GM12878 (cell line): Measurements from ENCODE around the gene HERPUD2. TPM values are rescaled to one million over a fixed set of nuclear protein-coding genes. Genes with fewer than 3 reads are reported as not detected.

Experiments used
- ATAC-seq: fragments of 200-7000 bp; cut with Tn5 transposase; 3 replicates; pipeline ENCODE4 v1.9.1; 2020; ENCODE audit warnings: mild to moderate bottlenecking, moderate library complexity
- BruUV-seq: library from RNA; stranded (reverse); fragments of 400-500 nt; replicated peaks from 2 replicates; lab custom pipeline; 2021; lab: Mats Ljungman, UMichigan
- CTCF ChIA-PET: fragments of 300-600 bp; sonication (Branson Sonifier 250); formaldehyde crosslinking; extraction: SDS; loops from one replicate; lab custom pipeline; 2021; ENCODE audit warnings: inconsistent platforms; lab: Yijun Ruan, JAX
- POLR2A ChIA-PET: fragments of 350-600 bp; formaldehyde crosslinking; extraction: SDS; loops from one replicate; lab custom pipeline; 2021; ENCODE audit warnings: inconsistent platforms; lab: Charles Lee
- RAD21 ChIA-PET: fragments of 300-600 bp; sonication (Branson Sonifier 250); formaldehyde crosslinking; loops from one replicate; lab custom pipeline; 2023; ENCODE audit warnings: antibody characterized with exemption; ENCODE audit not compliant: unreplicated experiment; lab: Charles Lee
- SMC1A ChIA-PET: fragments of 300-600 bp; sonication (Branson Sonifier 250); formaldehyde crosslinking; loops from one replicate; lab custom pipeline; 2023; ENCODE audit not compliant: unreplicated experiment, uncharacterized antibody; lab: Charles Lee
- DNase-seq: peaks from one replicate; pipeline ENCODE4 v3.0.0-alpha.2; 2011; ENCODE audit warnings: low read depth, low spot score
- FAIRE-seq: peaks from 3 replicates; lab custom pipeline; 2011; peaks lifted over from hg19 to GRCh38; lab: Jason Lieb, UNC
- H2AFZ ChIP-seq: 2 replicates; pipeline ENCODE4 v1.6.0; 2011; ENCODE audit warnings: low read depth, low read length, control low read depth; ENCODE audit not compliant: control insufficient read depth
- H3K27ac ChIP-seq: 2 replicates; pipeline ENCODE4 v1.5.1; 2011; ENCODE audit warnings: control low read depth; ENCODE audit not compliant: control insufficient read depth, insufficient read depth
- H3K27me3 ChIP-seq, 2 experiments: replicated peaks in 1 of 2; 2 replicates each; pipeline versions ENCODE4 v1.6.0 to v1.6.1; 2011; ENCODE audit warnings: low read length in 1 of 2; ENCODE audit not compliant: control insufficient read depth in 2 of 2, insufficient read depth in 2 of 2
- H3K36me3 ChIP-seq, 2 experiments: 2 replicates each; pipeline ENCODE4 v1.5.1; 2011; ENCODE audit warnings: low read length in 1 of 2; ENCODE audit not compliant: control insufficient read depth in 2 of 2, insufficient read depth in 2 of 2
- H3K4me1 ChIP-seq: 2 replicates; pipeline ENCODE4 v1.6.1; 2011; ENCODE audit warnings: mild to moderate bottlenecking, low read length, moderate library complexity, mixed read lengths; ENCODE audit not compliant: control insufficient read depth, insufficient read depth
- H3K4me2 ChIP-seq: 2 replicates; pipeline ENCODE4 v1.6.0; 2011; ENCODE audit warnings: control low read depth; ENCODE audit not compliant: control insufficient read depth, insufficient read depth
- H3K4me3 ChIP-seq: fragments of 200-600 bp; sonication (generic); 2 replicates; pipeline ENCODE4 v1.5.1; 2016
- H3K79me2 ChIP-seq: 2 replicates; pipeline ENCODE4 v1.6.0; 2011; ENCODE audit warnings: low read length; ENCODE audit not compliant: control insufficient read depth, insufficient read depth
- H3K9ac ChIP-seq: 2 replicates; pipeline ENCODE4 v1.8.0; 2011; ENCODE audit warnings: low read length, control low read depth, mixed read lengths; ENCODE audit not compliant: control insufficient read depth, insufficient read depth
- H3K9me3 ChIP-seq: replicated peaks from 3 replicates; pipeline ENCODE4 v1.5.1; 2011; ENCODE audit warnings: mild to moderate bottlenecking, low read length; ENCODE audit not compliant: control insufficient read depth, insufficient read depth
- H4K20me1 ChIP-seq: 2 replicates; pipeline ENCODE4 v1.6.0; 2011; ENCODE audit not compliant: control insufficient read depth, insufficient read depth
- CBX5 ChIP-seq: sonication (generic); IDR thresholded peaks from 2 replicates; pipeline ENCODE4 v1.6.1; 2016; ENCODE audit warnings: low read depth, moderate library complexity, mild to moderate bottlenecking, inconsistent platforms
- FOS ChIP-seq: IDR thresholded peaks from 3 replicates; pipeline ENCODE4 v1.6.1; 2011; ENCODE audit warnings: borderline replicate concordance; ENCODE audit not compliant: insufficient read length; ENCODE audit errors: extremely low read depth
- IKZF2 ChIP-seq, 2 experiments: fragments of 450-650 bp; IDR thresholded peaks; 2 replicates each; pipeline ENCODE4 v1.6.1; 2017; ENCODE audit warnings: mild to moderate bottlenecking in 2 of 2, moderate library complexity in 2 of 2
- KDM1A ChIP-seq: fragments of 200-600 bp; sonication (generic); IDR thresholded peaks from 2 replicates; pipeline ENCODE4 v1.6.1; 2016; ENCODE audit warnings: borderline replicate concordance
- RAD21 ChIP-seq: IDR thresholded peaks from 2 replicates; pipeline ENCODE4 v1.6.1; 2011; ENCODE audit warnings: mild to moderate bottlenecking, low read depth, low read length, moderate library complexity; ENCODE audit not compliant: insufficient read depth
- RELA ChIP-seq: fragments of 450-650 bp; IDR thresholded peaks from 2 replicates; pipeline ENCODE4 v1.8.0; 2014; ENCODE audit warnings: borderline replicate concordance; ENCODE audit not compliant: partially characterized antibody
- WGBS: methylation state at CpG from one replicate; pipeline ENCODE4 v1.1.6; 2016; ENCODE audit warnings: low lambda C conversion rate; ENCODE audit not compliant: insufficient replicate concordance, insufficient coverage; ENCODE audit errors: missing lambda C conversion rate; 5-methylcytosine and 5-hydroxymethylcytosine counted together
- in situ Hi-C: fragments of 300-500 bp; cut with MboI; formaldehyde crosslinking; loops from 9 replicates; pipeline ENCODE4 v1.14.3; 2018; ENCODE audit warnings: mixed read lengths
- intact Hi-C: fragments of 100-400 bp; cut with micrococcal nuclease; formaldehyde crosslinking; loops from one replicate; pipeline ENCODE4 v1.14.2; 2022; ENCODE audit not compliant: unreplicated experiment
- polyA plus RNA-seq, 11 experiments: library from polyadenylated mRNA; depleted of rRNA in 4 of 11; unstranded in 6 of 11; stranded (reverse) in 5 of 11; fragments of >200 nt; fragmentation: Nextera tagmentation in 4 of 11; fragmentation: Illumina TruSeq in 1 of 11; extraction: Ambion mirVana in 4 of 11; extraction: Trizol in 1 of 11; gene quantifications; 1 replicate in 1 of 11; 2 replicates in 10 of 11; pipeline versions ENCODE4 v1.2.1 to v1.2.3, GENCODE V29; 2011 to 2016; ENCODE audit warnings: inconsistent platforms in 2 of 11, missing spikeins in 2 of 11, low read depth in 1 of 11
- total RNA-seq, 4 experiments: library from RNA; depleted of rRNA in 3 of 4; stranded (reverse); fragments of >200 nt in 3 of 4; fragmentation: Illumina TruSeq in 1 of 4; extraction: Trizol in 1 of 4; gene quantifications; 2 replicates each; pipeline versions ENCODE4 v1.2.1 to v1.2.3, GENCODE V29; 2013 to 2021
- TF ChIP-seq, protein P1 (sequence below): IDR thresholded peaks from 2 replicates; pipeline ENCODE4 v1.6.1; 2012; ENCODE audit warnings: mild to moderate bottlenecking, low read depth, low read length

The HERPUD2 gene
- total and polyA plus RNA-seq, 10 of the 15 experiments (the other 5 are each of a cell fraction or from before 2014, with no cell fraction given): 4.7 to 69.6 (median 13.9) TPM

DNA sequence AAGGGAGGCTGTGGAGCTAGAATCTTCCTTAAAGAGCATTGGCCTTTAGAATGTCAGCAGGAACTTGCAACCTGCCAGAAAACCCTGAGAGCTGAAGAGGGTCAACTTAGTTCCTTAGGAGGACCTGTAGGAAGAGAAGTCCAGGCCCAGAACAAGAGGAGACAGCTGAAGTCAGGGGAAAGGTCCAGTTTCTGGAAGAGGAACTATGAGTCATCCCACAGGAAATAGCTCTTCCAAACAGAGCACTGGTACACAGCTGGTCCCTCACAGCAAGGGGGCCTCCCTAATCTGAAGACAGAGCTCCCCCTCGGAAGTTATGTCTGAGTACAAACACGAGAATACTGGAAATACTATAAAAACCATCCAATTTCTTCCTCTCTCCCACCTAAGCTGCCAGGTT, 98.9 kb downstream of the HERPUD2 start:
- Histone ChIP-seq H3K27ac (no peak overlapping the region), H3K4me1 (no peaks in the 10 kb centered on the region), H3K79me2 (no peaks in the 10 kb centered on the region), H3K9me3 (no peaks in the 10 kb centered on the region)
- no peak for FAIRE-seq
- in situ Hi-C loops: no loop called here
- no TSS peak for BruUV-seq
- SMC1A ChIA-PET: interaction anchor here (0.9 to 1.7 kb wide), 2 partner anchors 10 to 12 kb away, joined by 3 to 4 read pairs; no protein-coding TSS in a partner anchor
- TF ChIP-seq FOS (no peak), RELA (no peak), KDM1A (no peak), RAD21 (no peak), CBX5 (no peak), IKZF2 (IDR thresholded peaks at IDR 0.05) (no peak)
- TF ChIP-seq, protein P1, sequence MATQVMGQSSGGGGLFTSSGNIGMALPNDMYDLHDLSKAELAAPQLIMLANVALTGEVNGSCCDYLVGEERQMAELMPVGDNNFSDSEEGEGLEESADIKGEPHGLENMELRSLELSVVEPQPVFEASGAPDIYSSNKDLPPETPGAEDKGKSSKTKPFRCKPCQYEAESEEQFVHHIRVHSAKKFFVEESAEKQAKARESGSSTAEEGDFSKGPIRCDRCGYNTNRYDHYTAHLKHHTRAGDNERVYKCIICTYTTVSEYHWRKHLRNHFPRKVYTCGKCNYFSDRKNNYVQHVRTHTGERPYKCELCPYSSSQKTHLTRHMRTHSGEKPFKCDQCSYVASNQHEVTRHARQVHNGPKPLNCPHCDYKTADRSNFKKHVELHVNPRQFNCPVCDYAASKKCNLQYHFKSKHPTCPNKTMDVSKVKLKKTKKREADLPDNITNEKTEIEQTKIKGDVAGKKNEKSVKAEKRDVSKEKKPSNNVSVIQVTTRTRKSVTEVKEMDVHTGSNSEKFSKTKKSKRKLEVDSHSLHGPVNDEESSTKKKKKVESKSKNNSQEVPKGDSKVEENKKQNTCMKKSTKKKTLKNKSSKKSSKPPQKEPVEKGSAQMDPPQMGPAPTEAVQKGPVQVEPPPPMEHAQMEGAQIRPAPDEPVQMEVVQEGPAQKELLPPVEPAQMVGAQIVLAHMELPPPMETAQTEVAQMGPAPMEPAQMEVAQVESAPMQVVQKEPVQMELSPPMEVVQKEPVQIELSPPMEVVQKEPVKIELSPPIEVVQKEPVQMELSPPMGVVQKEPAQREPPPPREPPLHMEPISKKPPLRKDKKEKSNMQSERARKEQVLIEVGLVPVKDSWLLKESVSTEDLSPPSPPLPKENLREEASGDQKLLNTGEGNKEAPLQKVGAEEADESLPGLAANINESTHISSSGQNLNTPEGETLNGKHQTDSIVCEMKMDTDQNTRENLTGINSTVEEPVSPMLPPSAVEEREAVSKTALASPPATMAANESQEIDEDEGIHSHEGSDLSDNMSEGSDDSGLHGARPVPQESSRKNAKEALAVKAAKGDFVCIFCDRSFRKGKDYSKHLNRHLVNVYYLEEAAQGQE: no peak
- TF ChIP-seq, all 136 proteins: peak for 0
- H3K4me2 ChIP-seq: no peak overlapping the region
- ATAC-seq (no peak), DNase-seq (no peak)
- ChIA-PET POLR2A (no interaction called here), CTCF (interaction anchor here (0.9 to 2.6 kb wide), 8 partner anchors 10 to 76 kb away, joined by 3 to 15 read pairs (median 4); no protein-coding TSS in a partner anchor), RAD21 (interaction anchor here (1.5 kb wide), 1 partner anchor 28 kb away, joined by 6 read pairs; no protein-coding TSS in a partner anchor)
- no peaks in the 10 kb centered on the region; a peak in 1 of 4 replicates for H3K27me3 ChIP-seq
- 11% methylated on average over 2 of the region's 2 CpGs for WGBS
- H3K36me3 ChIP-seq: no peaks in the 10 kb centered on the region
- no peaks in the 10 kb centered on the region for H4K20me1 ChIP-seq
- intact Hi-C loops: no loop called here
- no peak overlapping the region for H2AFZ ChIP-seq
- H3K4me3 ChIP-seq: no peak overlapping the region
- no peak overlapping the region for H3K9ac ChIP-seq
